Spleen (tissue), 7 donors: ENCODE measurements around the gene NR4A2.

Experiments
- POLR2A ChIP-seq, 3 donors: fragments of 450-650 bp; IDR thresholded peaks; one replicate each; pipeline ENCODE4 v1.5.1; 2017; ENCODE audit warnings: antibody characterized with exemption in 3 of 3, mild to moderate bottlenecking in 1 of 3
- TF ChIP-seq, protein P1 (sequence below), 11 experiments: fragments of 200-600 bp in 7 of 11; fragments of 450-650 bp in 4 of 11; sonication (generic) in 4 of 11; IDR thresholded peaks in 8 of 11; conservative IDR thresholded peaks in 3 of 11; 1 replicate in 7 of 11; 2 replicates in 4 of 11; pipeline versions ENCODE4 v1.4.0 to v1.8.0; 2016 to 2021; ENCODE audit warnings: antibody characterized with exemption in 11 of 11, inconsistent platforms in 4 of 11, mild to moderate bottlenecking in 1 of 11
- donor health status: DM: no; HTN: no; CAD: no; lungs with moderate emphysema.
- donor health status: DM: no; HTN: no; CAD: no.
- donor health status: DM: no; HTN: no; CAD: no.

DNA sequence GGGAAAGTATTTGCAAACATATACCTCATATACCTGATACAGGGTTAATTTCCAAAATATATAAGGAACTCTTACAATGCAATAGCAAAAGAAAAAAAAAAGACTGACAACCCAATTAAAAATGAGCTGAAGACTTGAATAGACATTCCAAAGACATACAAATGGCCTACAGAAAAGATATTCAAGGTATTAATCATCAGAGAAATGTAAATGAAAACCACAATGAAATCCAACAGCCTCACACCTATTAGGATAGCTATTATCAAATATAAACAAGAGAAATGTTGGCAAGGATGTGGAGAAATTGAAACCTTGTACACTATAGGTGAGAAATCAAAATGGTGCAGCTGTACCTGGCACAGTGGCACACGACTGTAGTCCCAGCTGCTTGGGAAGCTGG is 25.7 kb downstream of the NR4A2 start:
- TF ChIP-seq, protein P1, sequence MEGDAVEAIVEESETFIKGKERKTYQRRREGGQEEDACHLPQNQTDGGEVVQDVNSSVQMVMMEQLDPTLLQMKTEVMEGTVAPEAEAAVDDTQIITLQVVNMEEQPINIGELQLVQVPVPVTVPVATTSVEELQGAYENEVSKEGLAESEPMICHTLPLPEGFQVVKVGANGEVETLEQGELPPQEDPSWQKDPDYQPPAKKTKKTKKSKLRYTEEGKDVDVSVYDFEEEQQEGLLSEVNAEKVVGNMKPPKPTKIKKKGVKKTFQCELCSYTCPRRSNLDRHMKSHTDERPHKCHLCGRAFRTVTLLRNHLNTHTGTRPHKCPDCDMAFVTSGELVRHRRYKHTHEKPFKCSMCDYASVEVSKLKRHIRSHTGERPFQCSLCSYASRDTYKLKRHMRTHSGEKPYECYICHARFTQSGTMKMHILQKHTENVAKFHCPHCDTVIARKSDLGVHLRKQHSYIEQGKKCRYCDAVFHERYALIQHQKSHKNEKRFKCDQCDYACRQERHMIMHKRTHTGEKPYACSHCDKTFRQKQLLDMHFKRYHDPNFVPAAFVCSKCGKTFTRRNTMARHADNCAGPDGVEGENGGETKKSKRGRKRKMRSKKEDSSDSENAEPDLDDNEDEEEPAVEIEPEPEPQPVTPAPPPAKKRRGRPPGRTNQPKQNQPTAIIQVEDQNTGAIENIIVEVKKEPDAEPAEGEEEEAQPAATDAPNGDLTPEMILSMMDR (IDR thresholded peaks at IDR 0.05 in 8 of 11, conservative IDR thresholded peaks at IDR 0.05 in 3 of 11): no peak
- TF ChIP-seq POLR2A (IDR thresholded peaks at IDR 0.05): no peak
